Neuronal stem cell (in vitro differentiated cells): ENCODE measurements around the gene KAZN.
A peak's percentile ranks its signal among the peaks of the same experiment; 100 is the strongest.

Experiments
- DNase-seq: peaks from one replicate; pipeline ENCODE4 v3.0.0-alpha.2; 2013; ENCODE audit warnings: low spot score
- H2AFZ ChIP-seq: one replicate; pipeline ENCODE4 v1.6.1; 2013; ENCODE audit warnings: mild to moderate bottlenecking, low read length, inconsistent platforms
- H2AK5ac ChIP-seq: 2 replicates; pipeline ENCODE4 v1.6.1; 2013; ENCODE audit warnings: low read depth, mild to moderate bottlenecking, inconsistent platforms, low read length, moderate library complexity, mixed read lengths
- H2BK120ac ChIP-seq: 2 replicates; pipeline ENCODE4 v1.6.1; 2013; ENCODE audit warnings: low read depth, mild to moderate bottlenecking, inconsistent platforms, low read length, moderate library complexity, mixed read lengths
- H2BK12ac ChIP-seq: one replicate; pipeline ENCODE4 v1.6.1; 2013; ENCODE audit warnings: low read length, inconsistent platforms
- H2BK15ac ChIP-seq: 2 replicates; pipeline ENCODE4 v1.6.1; 2013; ENCODE audit warnings: mild to moderate bottlenecking, low read length, inconsistent platforms, mixed read lengths
- H2BK5ac ChIP-seq: one replicate; pipeline ENCODE4 v1.6.1; 2013; ENCODE audit warnings: inconsistent platforms, mild to moderate bottlenecking, low read length, moderate library complexity
- H3K14ac ChIP-seq: one replicate; pipeline ENCODE4 v1.6.1; 2013; ENCODE audit warnings: low read length, inconsistent platforms
- H3K18ac ChIP-seq: 2 replicates; pipeline ENCODE4 v1.6.1; 2013; ENCODE audit warnings: low read length, inconsistent platforms
- H3K23ac ChIP-seq: 2 replicates; pipeline ENCODE4 v1.6.1; 2013; ENCODE audit warnings: low read depth, mild to moderate bottlenecking, mixed read lengths, low read length, inconsistent platforms; ENCODE audit not compliant: poor library complexity
- H3K27ac ChIP-seq: replicated peaks from 3 replicates; pipeline ENCODE4 v1.5.1; 2013; ENCODE audit warnings: low read length, inconsistent platforms
- H3K27me3 ChIP-seq, 3 experiments: 2 replicates each; pipeline ENCODE4 v1.6.1; 2013; ENCODE audit warnings: low read length in 3 of 3, mild to moderate bottlenecking in 2 of 3, inconsistent platforms in 1 of 3, low read depth in 1 of 3, mixed read lengths in 1 of 3, moderate library complexity in 1 of 3; ENCODE audit not compliant: control insufficient read depth in 3 of 3, insufficient read depth in 3 of 3
- H3K36me3 ChIP-seq, 2 donors: replicated peaks in 1 of 2; 2 replicates each; pipeline ENCODE4 v1.6.1; 2013; ENCODE audit warnings: low read length in 2 of 2; ENCODE audit not compliant: control insufficient read depth in 2 of 2, insufficient read depth in 2 of 2
- H3K4ac ChIP-seq: 2 replicates; pipeline ENCODE4 v1.6.1; 2013; ENCODE audit warnings: inconsistent platforms, mild to moderate bottlenecking, low read length, moderate library complexity
- H3K4me1 ChIP-seq, 2 donors: 1 replicate in 1 of 2; 2 replicates in 1 of 2; pipeline ENCODE4 v1.6.1; 2013; ENCODE audit warnings: low read length in 2 of 2, low read depth in 1 of 2; ENCODE audit not compliant: control insufficient read depth in 2 of 2, insufficient read depth in 1 of 2
- H3K4me2 ChIP-seq: one replicate; pipeline ENCODE4 v1.6.1; 2013; ENCODE audit warnings: mild to moderate bottlenecking, low read length, inconsistent platforms; ENCODE audit not compliant: insufficient read depth, poor library complexity, severe bottlenecking
- H3K4me3 ChIP-seq, 2 donors: 2 replicates each; pipeline ENCODE4 v1.5.1; 2013; ENCODE audit warnings: low read length in 2 of 2, mild to moderate bottlenecking in 2 of 2, inconsistent platforms in 1 of 2, moderate library complexity in 1 of 2
- H3K79me1 ChIP-seq: one replicate; pipeline ENCODE4 v1.6.1; 2013; ENCODE audit warnings: low read depth, mild to moderate bottlenecking, inconsistent platforms, low read length, moderate library complexity
- H3K9ac ChIP-seq: one replicate; pipeline ENCODE4 v1.6.1; 2013; ENCODE audit warnings: mild to moderate bottlenecking, low read depth, low read length, inconsistent platforms; ENCODE audit not compliant: poor library complexity
- H3K9me3 ChIP-seq, 2 donors: replicated peaks in 1 of 2; 2 replicates each; pipeline versions ENCODE3 to v1.6.1; 2013; ENCODE audit warnings: low read length in 2 of 2, mild to moderate bottlenecking in 2 of 2, inconsistent platforms in 1 of 2, low read depth in 1 of 2, mixed read lengths in 1 of 2, moderate library complexity in 1 of 2; ENCODE audit not compliant: control insufficient read depth in 2 of 2, insufficient read depth in 1 of 2
- H4K8ac ChIP-seq: one replicate; pipeline ENCODE4 v1.6.1; 2013; ENCODE audit warnings: low read depth, mild to moderate bottlenecking, inconsistent platforms, low read length, moderate library complexity
- H4K91ac ChIP-seq: one replicate; pipeline ENCODE4 v1.6.1; 2013; ENCODE audit warnings: low read length, low read depth, mild to moderate bottlenecking, inconsistent platforms; ENCODE audit not compliant: poor library complexity
- WGBS, 2 donors: extraction: QIAGEN DNeasy Blood & Tissue Kit; methylation state at CpG; one replicate each; pipeline ENCODE4 v1.1.7; 2013; ENCODE audit warnings: missing lambda C conversion rate in 2 of 2, mixed read lengths in 1 of 2; ENCODE audit not compliant: insufficient read length in 2 of 2, insufficient replicate concordance in 1 of 2; ENCODE audit errors: extremely low coverage in 2 of 2; 5-methylcytosine and 5-hydroxymethylcytosine counted together

KAZN gene

DNA sequence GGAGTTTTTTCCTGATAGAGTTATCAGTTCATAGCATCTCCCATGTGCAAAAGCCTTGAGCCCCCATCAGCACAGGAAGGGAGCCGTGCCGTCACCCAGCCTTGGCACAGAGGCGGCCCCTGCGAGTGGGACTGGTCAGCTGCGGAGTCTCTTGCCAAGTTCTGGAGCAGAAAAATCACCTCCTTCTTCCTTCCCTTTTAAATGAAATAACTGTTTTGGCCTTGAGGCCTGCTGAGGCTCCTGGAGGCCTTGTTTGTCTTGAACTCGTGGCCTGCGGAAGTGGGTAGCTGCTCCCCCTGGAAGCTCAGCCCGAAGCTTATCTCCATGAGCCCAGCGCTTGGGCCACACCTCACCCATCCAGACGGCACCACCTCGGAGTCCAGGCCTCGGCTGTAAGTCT lies 409.4 kb downstream of the KAZN start:
- Histone ChIP-seq H3K4me1 (peaks cover 0 to 7% of the 10 kb centered on the region in 2 donors), H3K23ac (no peak overlapping the region), H3K4ac (no peak overlapping the region), H2BK5ac (no peak overlapping the region), H3K79me1 (no peaks in the 10 kb centered on the region), H2BK15ac (no peak overlapping the region), H3K14ac (no peak overlapping the region), H3K36me3 (peaks cover 2 to 18% of the 10 kb centered on the region in 2 donors), H3K4me3 (no peak overlapping the region), H3K27me3 (no peaks in the 10 kb centered on the region), H2BK12ac (no peak overlapping the region), H3K9ac (no peak overlapping the region), H2BK120ac (no peak overlapping the region), H2AK5ac (no peak overlapping the region), H4K91ac (no peak overlapping the region), H2AFZ (no peak overlapping the region), H4K8ac (no peak overlapping the region), H3K4me2 (no peak overlapping the region), H3K27ac (no peak overlapping the region), H3K18ac (no peak overlapping the region), H3K9me3 (peaks cover 3 to 11% of the 10 kb centered on the region in 2 donors)
- no peak for DNase-seq
- no CpG with 5 or more reads among the region's 12 CpGs for WGBS, 2 donors

DNA sequence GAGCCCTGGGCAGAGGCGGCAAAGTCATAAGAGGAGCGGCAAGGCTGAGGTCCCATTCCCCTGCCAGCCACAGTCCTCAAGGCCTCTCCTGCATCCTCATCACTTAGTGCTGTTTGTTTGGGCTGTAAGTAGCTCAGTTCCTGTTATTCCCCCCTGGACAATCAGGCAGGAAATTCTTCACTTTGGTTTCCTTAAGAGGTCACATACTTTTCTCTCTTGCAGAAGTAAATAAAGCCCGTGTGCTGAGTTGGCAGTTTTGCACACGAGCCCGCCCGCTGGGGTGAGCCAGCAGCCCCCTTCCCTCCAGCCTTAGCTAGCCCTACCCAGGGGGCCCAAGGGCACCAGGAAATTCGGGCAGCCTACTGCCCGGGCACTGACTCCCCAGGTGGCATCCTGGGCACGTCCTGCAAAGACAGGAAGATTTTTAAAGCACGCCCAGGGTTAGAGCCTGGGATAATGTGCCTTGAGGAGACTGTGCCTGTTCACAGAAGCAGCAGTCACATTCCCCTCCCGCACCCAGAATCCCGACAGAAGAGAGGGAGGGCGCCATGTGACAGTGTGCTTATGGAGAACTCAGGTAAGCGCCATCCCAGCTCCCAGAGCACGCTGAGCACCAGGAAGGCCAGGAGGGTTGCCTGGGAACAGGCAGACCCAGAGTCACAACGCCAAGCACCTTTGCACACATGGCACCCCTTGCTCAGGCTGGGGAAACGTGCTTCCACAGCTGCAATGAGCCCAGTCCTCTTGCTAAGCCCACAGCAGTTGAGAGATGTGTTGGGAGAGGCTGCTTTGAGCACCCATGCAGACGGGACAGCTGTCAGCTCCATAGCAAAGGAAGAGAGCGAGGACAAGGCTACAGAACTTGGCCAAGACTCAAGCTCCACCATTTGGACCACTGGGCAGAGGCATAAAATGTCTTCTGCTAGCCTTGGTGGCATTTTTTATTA lies 410.6 kb downstream of the KAZN start:
- H3K27ac ChIP-seq, result no peak overlapping the region
- no CpG with 5 or more reads among the region's 19 CpGs for WGBS, 2 donors
- H3K14ac ChIP-seq, result peak overlapping the region; percentile 67

DNA sequence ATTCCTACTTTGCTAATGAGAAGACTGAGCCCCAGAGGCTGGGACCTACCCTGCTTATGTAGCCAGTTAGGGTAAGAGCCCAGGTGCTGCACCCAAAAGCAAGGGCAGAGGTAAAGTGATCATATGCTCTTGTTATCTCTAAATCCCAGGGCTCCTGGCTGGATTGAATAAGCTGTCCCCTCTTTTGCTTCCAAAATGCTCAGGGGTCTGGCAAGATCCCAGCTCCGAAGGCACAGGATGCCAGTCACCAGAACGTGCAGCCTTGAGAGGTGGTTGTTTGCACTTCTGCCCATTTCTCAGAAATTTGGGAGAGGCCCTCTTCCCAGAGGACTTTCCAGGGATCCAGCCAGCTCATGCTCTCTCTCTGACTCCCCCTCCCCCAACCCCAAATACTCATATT lies 412.7 kb downstream of the KAZN start:
- no peak for DNase-seq
- Histone ChIP-seq H3K23ac (no peak overlapping the region), H4K91ac (no peak overlapping the region), H3K9ac (no peak overlapping the region), H3K36me3 (peaks cover 2 to 5% of the 10 kb centered on the region in 2 donors), H2BK12ac (no peak overlapping the region), H3K14ac (no peak overlapping the region), H3K4ac (no peak overlapping the region), H3K18ac (peak overlapping the region; percentile 14), H3K4me2 (no peak overlapping the region), H4K8ac (no peak overlapping the region), H2BK15ac (no peak overlapping the region), H3K27me3 (no peaks in the 10 kb centered on the region), H3K27ac (no peak overlapping the region), H2BK120ac (no peak overlapping the region), H3K4me1 (peaks cover 0 to 7% of the 10 kb centered on the region in 2 donors), H3K9me3 (peaks cover 3 to 11% of the 10 kb centered on the region in 2 donors), H3K4me3 (no peak overlapping the region), H2AFZ (no peak overlapping the region), H2AK5ac (no peak overlapping the region), H2BK5ac (no peak overlapping the region), H3K79me1 (peaks cover 2% of the 10 kb centered on the region)
- no CpG with 5 or more reads among the region's 2 CpGs for WGBS, 2 donors

More for the DNA sequence above, 410.6 kb downstream of the KAZN start:
- H2AK5ac ChIP-seq, result no peak overlapping the region
- H3K4me1 ChIP-seq, result peaks cover 0 to 7% of the 10 kb centered on the region in 2 donors
- peak overlapping the region; percentile 77 for H3K18ac ChIP-seq
- H2BK120ac ChIP-seq, result no peak overlapping the region
- no peak overlapping the region for H3K9ac ChIP-seq
- peaks cover 2% of the 10 kb centered on the region for H3K79me1 ChIP-seq
- no peak overlapping the region for H3K4ac ChIP-seq
- H3K23ac ChIP-seq, result peak overlapping the region; percentile 90
- no peak for DNase-seq
- peaks cover 3 to 11% of the 10 kb centered on the region in 2 donors for H3K9me3 ChIP-seq
- H3K4me2 ChIP-seq, result no peak overlapping the region
- H3K27me3 ChIP-seq, result no peaks in the 10 kb centered on the region
- peak overlapping the region in 1 of 2 donors; percentile 68 for H3K4me3 ChIP-seq
- no peak overlapping the region for H2BK12ac ChIP-seq
- H4K91ac ChIP-seq, result no peak overlapping the region
- H2BK5ac ChIP-seq, result no peak overlapping the region
- no peak overlapping the region for H2BK15ac ChIP-seq
- no peak overlapping the region for H2AFZ ChIP-seq
- no peak overlapping the region for H4K8ac ChIP-seq
- H3K36me3 ChIP-seq, result peaks cover 2 to 12% of the 10 kb centered on the region in 2 donors

DNA sequence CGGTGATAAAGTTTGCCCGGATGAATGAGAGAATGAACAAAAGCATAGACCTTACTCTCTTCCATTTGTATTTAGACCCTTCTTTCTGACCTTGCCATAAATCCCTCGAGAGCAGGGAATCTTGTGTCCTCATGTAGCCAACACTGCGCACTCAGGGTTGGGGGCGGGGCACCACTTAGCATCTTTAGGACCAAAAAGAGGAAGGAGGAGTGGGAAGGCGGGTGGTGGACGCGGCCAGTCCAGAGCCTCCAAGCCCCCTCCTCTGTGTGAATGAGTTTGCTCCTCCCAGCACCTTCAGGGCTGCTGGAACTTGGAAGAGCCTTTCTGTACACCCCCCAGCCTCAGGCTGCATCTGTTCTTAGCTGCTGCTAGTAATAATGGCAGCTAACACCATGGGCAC lies 413.2 kb downstream of the KAZN start:
- no peak for DNase-seq
- Histone ChIP-seq H2AFZ (no peak overlapping the region), H3K9me3 (peaks cover 3 to 11% of the 10 kb centered on the region in 2 donors), H4K91ac (no peak overlapping the region), H4K8ac (no peak overlapping the region), H3K18ac (no peak overlapping the region), H3K4ac (no peak overlapping the region), H3K23ac (no peak overlapping the region), H2AK5ac (no peak overlapping the region), H3K27ac (no peak overlapping the region), H2BK15ac (no peak overlapping the region), H2BK12ac (no peak overlapping the region), H3K4me2 (no peak overlapping the region), H3K36me3 (peaks cover 2 to 5% of the 10 kb centered on the region in 2 donors), H3K27me3 (no peaks in the 10 kb centered on the region), H3K4me1 (peaks cover 0 to 7% of the 10 kb centered on the region in 2 donors), H3K14ac (no peak overlapping the region), H2BK120ac (no peak overlapping the region), H2BK5ac (no peak overlapping the region), H3K4me3 (no peak overlapping the region), H3K9ac (no peak overlapping the region), H3K79me1 (peaks cover 2% of the 10 kb centered on the region)
- WGBS, 2 donors, result no CpG with 5 or more reads among the region's 8 CpGs
